OCI-LY7 (cell line): ENCODE results near the gene SCGB2B2.
"Not testable (repeated sequence)": the region's sequence is repeated elsewhere in the genome, so short reads cannot be mapped to it uniquely, and the experiment has no call there.

ENCODE experiments used
- CTCF ChIP-seq: fragments of 200-600 bp; sonication (generic); conservative IDR thresholded peaks from 2 replicates; pipeline ENCODE4 v1.5.1; 2014; ENCODE audit warnings: mild to moderate bottlenecking, antibody characterized with exemption, low read length, moderate library complexity, mixed read lengths
- EZH2phosphoT487 ChIP-seq: fragments of 200-600 bp; sonication (generic); IDR thresholded peaks from 2 replicates; pipeline ENCODE4 v1.6.1; 2018; ENCODE audit warnings: low read depth, borderline replicate concordance, mild to moderate bottlenecking, mixed run types, antibody characterized with exemption, low read length, moderate library complexity, mixed read lengths

DNA sequence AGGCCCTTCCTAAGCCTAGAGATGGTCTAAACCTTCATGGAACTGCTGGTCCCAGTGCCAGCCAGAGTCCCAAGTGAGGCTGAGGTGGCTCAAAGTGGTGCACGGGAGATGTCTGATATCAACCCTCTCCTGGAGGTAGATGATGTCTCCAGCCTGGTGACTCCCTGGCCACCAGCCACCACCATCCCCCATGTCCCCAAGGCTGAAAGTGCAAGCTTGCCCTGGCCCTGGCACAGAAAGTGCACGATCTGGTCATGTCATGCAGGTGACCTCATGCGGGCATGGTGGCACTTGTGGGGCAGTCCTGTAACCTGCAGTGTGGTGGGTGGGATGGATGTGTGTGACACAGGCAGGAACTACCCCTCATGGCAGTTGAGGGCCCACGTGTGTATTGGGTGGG is 11.7 kb downstream of the SCGB2B2 start:
- TF ChIP-seq EZH2phosphoT487, CTCF: not testable (repeated sequence)
